Endothelial cell of umbilical vein (primary cell): ENCODE data around the gene ATP1A3.

Experiments used
- CTCF ChIP-seq, 2 donors: IDR thresholded peaks; 1 replicate in 1 of 2; 2 replicates in 1 of 2; pipeline ENCODE4 v1.5.1; 2011; ENCODE audit warnings: low read length in 2 of 2, mild to moderate bottlenecking in 2 of 2, moderate library complexity in 2 of 2, control low read depth in 1 of 2, inconsistent platforms in 1 of 2, low read depth in 1 of 2; ENCODE audit not compliant: insufficient read depth in 1 of 2; ENCODE audit errors: extremely low read depth in 1 of 2
- POLR2A ChIP-seq: IDR thresholded peaks from 2 replicates; pipeline ENCODE4 v1.6.1; 2012; ENCODE audit warnings: low read depth, mild to moderate bottlenecking, control low read depth, low read length

DNA sequence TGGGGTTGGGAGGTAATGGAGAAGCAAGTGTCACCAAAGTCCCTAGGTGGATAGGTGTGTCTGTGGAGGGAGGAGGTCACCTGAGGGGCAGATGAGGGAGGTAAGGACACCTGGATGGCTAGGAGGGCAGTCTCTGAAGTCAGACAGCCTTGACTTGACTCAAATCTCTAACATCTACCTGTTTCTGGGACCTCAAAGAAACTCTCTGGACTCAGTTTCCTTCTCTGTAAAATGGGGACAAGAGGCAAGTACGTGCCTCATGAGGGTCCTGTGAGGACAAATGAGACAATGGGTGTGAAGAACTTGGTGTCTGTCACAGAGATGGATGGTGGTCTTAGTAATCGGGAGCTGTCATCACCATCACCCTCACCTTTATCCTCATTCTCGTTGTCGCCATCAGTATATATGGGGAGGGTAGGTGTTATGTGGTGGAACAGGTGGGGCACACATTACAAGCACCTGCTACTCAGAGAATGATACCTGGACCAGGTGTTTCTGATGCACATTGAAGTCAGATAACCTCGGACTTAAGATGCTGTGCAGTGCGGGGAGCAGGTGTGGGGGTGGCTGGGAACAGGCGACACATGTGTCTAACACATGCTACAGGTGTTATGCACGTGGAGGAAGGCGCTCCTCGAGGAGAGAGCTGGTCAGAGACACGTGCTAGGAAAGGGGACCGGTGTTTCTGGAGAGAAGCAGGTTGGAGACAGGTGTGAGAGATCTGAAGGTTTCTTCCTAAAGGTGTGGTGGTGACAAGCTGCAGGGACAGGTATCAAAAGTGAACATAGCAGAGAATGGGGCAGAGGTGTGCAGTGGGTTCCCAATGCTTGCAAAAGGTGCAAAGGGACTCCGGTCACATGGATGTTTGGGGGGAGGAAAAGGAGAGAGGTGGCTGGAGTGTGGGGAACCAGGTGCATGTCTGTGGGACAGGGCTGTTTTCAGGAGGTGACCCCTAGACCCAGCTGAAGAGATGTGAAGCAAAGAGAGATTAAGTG is 69.6 kb downstream of the ATP1A3 start:
- no peak for TF ChIP-seq CTCF (IDR thresholded peaks at IDR 0.05; ENCODE audit: extremely low read depth in 1 of 2, insufficient read depth in 1 of 2, low read depth in 1 of 2, low read length in 2 of 2)
- TF ChIP-seq POLR2A, result no peak
